Hindlimb muscle (tissue), 1 donor: Measurements from ENCODE around the gene ICOSLG. TPM values are rescaled to one million over a fixed set of nuclear protein-coding genes. Genes with fewer than 3 reads are reported as not detected.
"Not testable (repeated sequence)": the region's sequence is repeated elsewhere in the genome, so short reads cannot be mapped to it uniquely, and the experiment has no call there.

Experiments used
- DNase-seq: peaks from one replicate; pipeline ENCODE4 v3.0.0-alpha.2; 2013
- polyA plus RNA-seq: library from polyadenylated mRNA; unstranded; fragments of 120-200 nt; gene quantifications from one replicate; pipeline ENCODE4 v1.2.1, GENCODE V29; 2013; ENCODE audit not compliant: insufficient read length

ICOSLG gene
- polyA plus RNA-seq, 1 donor = 10.6 TPM

DNA sequence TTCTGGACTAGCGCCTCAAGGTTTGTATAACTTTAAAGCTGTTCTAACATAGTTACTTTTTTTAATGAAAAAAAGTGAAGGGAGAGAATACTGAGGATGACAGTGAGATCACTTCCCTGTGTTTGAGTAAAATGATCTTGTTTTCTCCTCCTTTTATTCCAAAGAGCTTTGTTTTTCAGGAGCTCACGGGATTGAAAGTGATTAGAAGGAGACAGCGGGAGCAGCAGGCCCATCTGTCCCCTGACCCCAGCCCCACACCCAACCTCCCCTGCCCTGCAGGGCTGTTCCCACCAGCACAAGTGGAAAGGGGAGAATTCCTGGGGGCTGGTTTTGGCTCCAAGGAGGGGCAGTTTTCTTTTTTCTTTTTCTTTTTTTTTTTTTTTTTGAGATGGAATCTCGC lies 23.0 kb upstream of the ICOSLG start:
- no peak for DNase-seq

DNA sequence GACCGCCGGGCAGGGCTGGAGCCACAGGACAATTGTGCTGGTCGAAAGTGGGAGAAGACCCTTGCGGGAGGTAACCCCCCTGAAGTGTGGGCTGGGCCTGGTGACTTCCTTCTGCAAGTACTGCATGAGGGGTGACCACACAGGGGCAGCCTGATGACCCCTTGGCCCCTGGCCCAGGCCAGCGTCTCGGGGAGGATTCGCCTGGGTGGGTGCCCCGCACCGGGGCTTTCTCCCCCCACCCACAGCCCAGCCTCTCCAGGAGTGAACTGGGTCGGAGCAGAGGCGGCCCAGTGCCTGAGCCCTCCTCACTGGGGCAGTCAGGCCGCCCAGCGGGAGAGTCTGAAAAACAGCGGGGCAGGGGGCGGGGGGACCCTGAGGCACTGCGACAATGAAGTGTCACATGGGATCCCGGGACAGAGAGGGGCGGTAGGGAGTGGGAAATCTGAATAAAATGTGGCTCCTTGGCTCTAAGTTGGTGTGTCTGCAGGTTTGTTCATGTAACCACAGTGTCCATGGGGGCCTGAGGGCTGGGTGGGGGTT lies 22.5 kb upstream of the ICOSLG start:
- DNase-seq = no peak

DNA sequence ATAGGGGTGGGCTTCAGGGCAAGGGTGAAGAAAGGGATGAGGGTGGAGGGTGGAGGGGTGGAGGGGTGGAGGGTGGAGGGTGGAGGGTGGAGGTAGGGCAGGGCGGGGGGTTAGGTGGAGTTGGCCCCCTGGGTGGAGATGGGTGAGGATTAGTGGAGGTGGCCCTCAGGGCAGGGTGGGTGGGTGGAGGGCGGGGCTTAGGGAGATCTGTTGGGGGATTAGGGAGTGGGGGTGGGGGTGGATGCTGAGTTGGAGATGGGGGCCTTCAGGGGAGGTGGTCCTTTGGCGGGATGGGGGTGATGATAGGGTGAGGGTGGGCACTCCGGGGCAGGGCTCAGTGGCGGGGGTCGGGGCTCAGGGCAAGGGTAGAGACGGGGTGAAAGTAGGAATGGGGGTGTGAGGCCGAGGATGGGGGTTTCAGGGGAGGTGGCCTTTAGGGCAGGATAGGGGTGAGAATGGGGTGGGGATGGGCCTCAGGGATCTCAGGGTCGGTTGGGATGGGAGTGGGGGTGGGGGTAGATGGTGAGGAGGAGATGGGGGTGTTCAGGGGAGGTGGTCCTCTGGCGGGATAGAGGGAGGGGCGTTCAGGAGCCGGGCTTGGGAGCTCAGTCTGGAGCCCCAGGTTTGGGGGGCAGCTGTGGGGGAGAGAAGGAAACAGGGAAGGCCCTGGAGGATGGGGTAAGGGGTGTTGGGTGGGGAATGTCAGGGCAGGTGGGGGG lies 21.8 kb upstream of the ICOSLG start:
- no peak for DNase-seq

DNA sequence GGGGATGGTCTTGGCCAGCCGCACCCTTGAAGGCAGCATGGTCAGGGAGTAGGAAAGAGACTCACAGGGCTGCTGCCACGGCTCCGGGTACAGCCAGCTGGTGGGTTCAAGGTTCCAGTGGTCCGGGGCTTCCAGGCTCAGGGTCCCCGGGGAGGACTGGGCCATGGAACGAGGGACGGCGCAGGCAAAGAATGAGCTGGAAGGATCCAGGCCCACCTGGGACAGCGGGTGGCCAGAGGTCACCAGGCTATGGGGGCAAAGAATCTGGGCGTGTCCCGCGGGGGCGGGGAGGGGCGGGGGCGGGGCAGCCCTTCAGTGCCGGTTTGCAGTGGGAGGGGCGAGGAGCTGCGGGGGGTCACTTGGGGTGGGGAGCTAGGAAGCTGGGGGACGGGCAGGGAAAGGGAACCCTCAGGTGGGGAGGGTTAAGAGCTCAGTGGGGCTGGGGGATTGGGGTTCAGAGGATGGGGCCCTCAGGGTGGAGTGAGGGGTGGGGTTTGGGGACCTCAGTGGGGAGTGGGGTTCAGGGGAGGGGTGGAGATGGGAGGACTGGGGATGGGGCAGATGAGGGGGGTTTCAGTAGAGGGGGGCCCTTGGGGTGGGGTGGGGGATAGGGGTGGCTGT lies 21.0 kb upstream of the ICOSLG start, which contains the start of gene DNMT3L:
TSS of gene DNMT3L (minus strand) at position 223 of the 621 bp plus-strand sequence. CDS start 638 bp downstream, outside the sequence.
- no peak for DNase-seq

DNA sequence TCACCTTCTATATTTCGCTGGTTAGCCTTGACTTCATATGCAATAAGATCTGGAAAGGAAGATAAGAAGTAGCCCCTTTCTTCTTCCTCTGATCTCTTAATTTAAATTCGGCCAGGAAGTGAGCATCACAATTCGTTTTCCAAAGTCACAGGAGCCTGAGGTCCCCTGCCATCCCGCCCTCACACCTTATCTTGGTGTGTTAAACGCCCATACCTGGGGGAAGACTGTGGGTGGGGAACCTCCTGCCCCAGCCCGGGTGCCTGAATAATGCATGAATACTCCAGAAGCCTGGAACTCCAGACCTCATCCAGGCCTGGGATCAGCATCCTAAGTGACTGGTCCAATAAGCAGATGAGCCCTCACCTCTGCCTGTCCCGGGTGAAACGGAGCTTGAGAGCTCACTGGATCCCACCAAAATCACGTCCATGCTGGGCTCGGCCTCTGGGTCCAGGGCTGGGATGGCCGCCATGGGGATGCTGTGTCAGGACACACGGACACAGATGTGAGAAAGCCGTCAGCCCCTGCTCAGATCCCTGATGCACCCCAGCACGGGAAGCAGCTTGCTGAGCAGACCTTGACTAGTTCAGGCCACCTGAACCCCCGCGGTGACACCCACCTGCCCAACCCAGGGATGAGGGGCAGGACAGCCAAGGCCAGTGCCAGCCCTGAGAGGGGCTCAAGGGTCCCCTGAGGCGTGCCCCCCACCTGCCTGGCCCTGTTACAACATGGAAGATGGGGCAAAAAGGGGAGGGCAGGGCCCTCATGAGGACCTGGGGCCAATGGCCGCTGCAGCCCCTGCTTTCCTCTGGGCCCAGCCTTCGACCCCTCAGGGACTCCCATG lies 20.3 kb upstream of the ICOSLG start:
- no peak for DNase-seq

DNA sequence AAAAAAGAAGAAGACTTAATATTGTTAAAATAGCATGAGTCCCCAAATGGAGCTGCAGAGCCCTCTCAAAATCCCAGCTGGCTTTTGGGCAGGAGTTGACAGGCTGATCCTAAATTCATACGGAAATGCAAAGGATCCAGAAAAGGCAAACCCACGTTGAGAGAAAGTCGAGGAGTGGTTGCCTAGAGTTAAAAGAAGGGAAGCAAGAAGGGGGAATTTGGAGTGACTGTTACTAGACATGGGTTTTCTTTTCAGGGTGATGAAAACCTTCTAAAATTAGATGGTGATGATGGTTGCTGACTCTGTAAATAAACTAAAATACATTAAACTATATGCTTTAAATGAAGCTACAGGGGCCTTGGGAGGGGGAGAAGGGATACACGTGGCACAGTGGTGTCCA lies 19.3 kb upstream of the ICOSLG start:
- DNase-seq = no peak

DNA sequence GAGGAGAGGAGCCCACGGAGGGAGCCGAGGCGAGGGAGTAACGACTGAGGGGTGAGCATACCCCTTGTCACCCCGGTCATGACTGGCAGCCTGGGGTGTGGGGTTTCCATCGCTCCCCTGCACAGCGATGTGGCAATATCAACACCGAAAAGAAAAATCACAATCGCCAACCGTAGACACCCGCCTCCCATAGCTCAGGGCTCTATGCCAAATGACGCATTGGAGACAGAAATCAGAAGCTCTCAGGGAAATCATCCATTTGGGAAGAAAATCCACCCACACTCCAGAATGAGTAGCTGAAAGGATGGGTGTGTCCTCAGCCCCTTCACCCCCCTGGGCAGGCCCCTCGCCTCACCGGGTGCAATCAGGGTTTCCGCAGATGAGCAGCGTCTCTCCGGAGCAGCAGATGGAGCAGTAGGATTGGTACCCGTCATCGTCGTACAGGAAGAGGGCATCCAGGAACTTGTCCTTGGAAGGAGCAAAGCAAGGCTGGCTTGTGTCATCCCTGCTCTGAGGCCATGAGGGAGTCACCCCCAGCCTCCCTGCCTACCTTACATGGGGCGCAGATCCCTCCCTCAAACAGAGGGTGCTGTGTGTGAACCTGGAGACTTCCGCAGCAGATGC lies 18.5 kb upstream of the ICOSLG start:
- DNase-seq = no peak

DNA sequence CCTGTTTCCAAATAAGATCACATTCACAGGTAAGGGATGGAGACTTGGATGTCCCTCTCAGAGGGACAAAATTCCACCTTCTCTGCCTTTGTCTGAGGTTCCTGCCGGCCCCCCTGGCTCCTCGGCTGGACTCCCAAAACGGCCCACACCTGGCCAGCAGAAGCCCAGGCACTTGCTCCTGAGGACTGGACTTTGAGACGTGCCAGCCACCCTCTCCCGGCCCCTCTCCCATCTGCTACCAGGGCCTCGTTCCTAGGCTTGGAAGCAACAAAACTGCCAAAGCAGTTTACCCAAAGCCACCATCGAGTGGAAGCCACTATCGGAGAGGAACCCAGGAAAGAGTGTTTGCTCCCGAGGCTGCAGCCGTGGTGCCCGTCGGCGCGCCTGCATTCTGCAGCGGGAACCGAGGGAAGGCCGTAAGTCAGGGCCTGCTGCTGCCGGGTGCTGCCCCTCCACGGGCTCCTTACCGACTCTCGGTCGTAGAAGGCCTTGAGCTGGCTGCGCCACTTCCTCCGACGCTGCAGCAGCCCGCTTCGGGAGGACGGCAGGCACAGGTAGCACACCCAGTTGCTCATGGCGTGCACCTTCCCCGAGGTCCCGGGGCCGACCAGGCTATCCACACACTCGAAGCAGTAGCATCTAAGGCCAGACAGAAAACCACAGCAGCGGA lies 17.4 kb upstream of the ICOSLG start:
- no peak for DNase-seq

DNA sequence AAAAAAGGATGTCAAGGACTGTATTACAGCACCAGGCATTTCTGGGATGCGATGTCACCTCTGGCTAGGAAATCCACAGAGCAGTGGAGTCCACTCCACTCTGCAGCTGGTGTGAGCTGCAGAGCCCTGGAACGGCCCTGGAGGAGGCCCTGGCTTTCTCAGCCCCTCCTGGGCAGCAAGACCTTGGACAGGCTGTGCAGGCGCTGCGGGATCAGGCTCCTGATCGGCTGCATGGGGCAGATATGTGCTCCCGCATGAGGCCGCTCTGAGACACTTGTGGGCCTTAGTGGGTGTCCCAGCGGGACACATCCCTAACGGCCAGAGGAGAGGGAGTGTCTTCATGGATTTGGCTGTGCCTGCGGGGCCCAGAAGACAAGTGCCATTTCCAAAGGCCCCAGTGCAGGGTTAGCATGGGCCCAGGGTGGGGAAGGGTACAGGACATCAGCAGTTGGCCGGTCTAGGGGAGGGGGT lies 14.8 kb upstream of the ICOSLG start:
- no peak for DNase-seq

DNA sequence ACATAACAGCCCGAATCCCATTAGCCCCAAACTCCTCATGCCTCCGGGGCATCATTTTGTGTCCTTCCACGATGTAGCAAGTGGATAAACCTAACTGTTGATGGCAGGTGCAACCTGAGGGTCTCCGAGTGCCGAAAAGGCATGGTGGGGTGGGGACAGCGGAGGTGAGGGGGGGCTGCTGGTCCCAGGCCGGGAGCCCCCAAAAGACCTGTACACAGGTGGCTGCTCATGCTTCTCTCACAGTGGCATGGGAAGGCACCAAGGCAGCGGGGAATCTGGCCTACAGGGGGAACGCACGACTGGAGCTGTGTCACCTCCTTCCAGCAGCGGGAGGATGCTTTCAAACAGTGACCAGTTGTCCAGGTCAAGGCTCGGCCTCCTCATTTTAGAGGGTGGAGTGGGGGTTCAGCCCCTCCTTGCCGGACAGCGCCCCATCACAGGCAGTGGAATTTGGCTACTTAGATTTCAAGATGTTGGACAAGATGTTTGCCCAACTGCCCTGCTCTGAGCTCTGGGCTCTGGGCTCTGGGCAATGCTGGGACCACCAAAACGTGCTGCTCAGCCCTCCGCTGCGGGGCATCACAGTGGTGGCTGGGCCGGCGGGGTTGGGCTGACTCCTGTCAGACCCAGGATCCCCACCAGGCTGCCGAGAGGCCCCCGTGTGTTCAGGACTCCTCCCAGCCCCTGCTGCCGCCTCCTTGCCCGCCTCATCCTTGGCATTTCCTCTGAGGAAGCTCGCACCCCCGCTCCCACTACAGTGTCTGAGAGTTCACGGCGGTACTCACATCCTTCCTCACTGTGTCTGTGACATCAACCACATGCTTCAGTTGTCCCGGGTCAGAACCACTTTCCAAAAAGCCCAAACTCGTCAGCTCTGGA lies 13.3 kb upstream of the ICOSLG start:
- DNase-seq = no peak

DNA sequence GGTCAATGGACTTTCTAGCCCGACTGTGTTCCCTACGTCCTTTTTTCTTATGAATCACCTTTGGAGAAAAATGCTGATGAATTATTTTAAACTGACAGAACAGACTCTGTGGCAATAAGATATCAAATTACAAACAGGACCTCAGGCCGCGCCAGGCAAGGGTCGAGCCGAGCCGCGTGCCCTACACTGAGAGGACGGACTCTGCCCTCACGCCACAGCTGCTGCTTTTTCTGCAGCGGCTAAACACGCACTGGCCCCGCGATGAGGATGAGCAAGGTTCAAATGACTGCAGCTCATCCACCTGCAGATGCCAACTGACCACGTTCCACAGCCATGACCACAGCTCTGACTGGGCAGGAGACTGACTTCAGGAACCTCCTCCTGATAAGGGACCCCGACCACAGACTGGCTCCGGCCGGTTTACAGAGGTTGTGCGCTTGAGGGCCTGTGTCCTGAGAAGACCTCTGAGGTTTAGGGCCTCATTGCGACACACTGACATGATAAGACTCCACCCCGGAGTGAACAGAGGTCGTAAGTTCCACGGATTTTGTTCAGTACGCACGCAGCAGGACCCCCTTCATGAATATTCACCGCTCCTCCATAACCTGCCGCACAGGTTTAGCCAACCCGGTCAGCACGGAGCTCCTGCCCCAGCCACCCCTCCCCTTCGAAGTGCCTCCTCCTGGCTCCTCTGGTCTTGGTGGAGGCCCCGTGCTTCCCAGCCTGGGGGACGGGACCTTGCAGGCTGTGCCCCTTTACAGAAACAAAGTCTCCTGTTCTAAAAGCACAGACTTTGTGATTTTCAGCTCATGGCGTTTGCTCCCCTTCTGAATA lies 8.7 kb upstream of the ICOSLG start:
- not testable (repeated sequence) for DNase-seq

DNA sequence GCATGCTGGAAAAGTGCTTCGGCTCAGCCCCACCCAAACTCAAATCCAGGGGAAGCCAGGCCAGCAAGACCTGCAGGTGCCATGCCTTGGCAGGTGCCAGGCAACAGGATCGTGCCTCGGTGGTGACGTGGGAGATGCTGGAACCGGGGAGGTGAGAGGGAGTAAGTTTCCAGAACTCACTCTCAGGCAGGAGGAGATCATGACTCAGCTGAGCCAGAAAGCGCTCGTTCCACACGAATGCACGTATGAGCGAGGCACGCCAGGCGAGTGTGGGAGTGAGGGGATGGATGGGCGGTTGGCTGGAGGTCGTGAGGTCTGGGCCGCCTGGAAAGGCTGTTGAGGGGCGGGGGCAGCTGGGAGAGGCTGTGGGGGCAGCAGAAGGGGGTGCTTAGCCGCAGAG lies 7.2 kb upstream of the ICOSLG start:
- DNase-seq = not testable (repeated sequence)

DNA sequence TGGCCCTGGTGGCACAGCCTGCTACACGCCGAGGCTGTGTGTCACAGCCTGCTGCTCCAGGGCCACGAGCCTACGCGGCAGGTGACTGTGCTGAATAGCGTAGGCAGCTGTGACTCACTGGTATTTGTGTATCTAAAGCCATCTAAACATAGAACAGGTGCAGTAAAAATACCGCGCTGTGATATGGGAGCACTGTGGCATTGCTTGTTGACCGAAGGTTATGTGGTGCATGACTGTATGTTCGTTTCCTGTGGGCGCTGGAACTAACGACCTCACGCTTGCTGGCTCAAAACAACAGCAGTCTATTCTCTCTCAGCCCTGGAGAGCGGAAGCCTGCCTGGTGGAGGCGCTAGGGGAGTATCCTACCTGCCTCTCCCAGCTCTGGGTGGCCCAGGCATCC lies 3.2 kb upstream of the ICOSLG start:
- DNase-seq = not testable (repeated sequence)

DNA sequence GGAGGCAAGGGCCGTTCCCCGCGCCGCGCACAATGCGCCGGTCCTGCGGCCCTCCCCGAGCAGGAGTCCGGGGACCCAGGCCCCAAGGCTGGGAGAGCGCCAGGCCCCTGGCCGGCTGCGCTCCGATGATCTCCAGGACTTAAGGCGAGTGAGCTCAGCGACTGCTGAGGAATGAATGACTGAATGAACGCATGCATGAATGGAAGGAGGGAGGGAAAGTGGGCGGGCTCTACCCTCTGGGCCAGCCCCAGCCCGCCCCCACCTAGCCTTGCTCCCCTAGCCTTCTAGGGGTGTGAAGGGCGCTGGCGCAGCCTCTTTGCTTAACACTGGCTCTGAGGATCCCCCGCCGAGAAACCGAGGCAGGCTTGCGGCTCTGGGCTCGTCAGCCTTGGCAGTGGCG lies 538 bp upstream of the ICOSLG start:
- DNase-seq = not testable (repeated sequence)

DNA sequence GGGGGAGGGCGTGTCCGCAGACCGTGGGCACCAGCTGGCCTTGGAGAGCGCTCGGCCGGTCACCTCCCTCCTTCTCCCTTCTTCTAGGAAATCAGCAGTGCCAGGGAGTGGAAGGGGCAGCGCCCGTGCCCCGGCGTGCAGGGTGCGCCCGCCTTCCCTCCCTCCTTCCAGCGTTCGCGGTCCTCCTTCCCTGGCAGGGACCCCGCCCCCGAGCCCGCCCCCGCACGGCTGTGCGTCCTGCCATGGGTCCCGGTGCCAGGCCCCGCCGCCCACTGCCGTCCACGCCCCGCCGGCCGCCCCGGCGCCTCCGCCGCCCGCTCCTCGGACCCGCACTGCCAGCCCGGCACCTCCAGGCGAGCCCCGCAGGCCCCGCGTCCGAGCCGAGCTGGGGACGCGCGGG lies 390 bp downstream of the ICOSLG start:
- not testable (repeated sequence) for DNase-seq

DNA sequence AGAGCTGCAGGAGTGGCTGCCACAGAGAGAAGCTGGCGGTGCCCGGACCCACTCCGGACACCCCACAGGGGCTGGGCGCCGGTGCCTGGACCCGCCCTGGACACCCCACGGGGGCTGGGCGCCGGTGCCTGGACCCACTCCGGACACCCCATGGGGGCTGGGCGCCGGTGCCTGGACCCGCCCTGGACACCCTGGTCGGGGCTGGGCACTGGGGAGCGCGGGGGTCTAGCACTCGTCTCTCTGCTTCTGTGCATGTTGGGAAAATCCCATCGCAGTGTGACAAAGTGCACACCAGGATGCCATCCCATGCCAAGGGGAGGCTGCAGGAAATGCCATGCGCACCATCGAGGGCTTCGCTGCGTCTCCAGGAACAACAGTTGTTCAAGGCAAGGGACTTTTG lies 11.2 kb downstream of the ICOSLG start:
- not testable (repeated sequence) for DNase-seq

DNA sequence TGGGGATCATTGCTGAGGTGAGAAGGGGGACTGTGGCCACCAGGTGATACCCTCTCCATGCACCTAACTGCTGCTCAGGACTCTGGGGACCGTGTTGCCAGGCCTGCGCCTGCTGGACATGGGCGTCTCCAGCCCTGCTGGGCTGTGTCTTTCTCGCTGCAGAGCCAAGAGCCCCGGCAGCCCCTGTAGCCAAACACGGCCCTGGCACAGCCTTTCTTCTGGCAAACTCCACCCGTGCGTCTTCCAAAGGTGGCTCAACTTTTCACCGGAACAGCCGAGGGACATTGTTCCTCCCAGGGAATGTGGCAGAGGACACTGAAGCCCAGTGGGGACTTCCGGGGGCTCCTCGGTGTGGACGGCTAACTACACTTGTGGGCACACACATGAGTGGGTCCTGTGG lies 12.6 kb downstream of the ICOSLG start:
- not testable (repeated sequence) for DNase-seq

DNA sequence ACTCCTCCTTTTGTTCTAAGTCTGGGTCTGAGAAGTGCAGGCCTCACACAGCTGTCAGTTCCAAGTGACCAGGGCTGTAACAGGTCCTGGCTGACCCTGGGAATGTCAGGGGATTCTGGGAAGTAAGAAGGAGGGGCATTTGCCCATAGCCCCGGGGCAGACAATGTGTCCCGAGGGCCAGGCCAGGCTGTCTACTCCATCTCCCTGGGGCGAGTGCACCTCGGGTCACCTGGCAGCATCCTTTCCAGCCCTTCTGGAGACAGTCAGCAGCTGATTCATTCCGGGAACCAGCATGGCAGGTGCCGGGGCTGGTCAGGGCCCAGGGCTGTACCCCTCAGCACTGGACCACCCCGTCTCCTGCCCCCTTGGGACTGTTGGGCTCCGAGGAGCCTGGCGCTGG lies 13.1 kb downstream of the ICOSLG start:
- not testable (repeated sequence) for DNase-seq

DNA sequence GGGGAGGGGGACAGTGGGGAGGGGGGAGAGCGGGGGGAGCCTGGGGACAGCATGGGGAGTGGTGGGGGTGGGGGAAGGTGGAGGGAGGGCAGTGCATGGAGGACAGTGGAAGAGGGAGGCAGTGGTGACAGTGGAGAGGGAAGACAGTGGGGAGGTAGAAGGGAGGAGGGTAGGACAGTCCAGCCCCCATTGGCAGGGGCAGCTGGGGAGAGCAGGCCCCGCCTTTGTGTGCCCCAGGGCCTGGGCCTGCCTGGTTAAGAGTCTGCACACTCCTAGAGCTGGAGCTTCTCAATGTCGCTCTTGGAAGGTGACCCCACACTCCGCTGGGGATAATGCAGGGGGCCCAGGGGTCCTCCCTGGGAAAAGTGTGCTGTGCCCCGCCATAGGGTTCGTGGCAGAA lies 15.1 kb downstream of the ICOSLG start:
- DNase-seq = not testable (repeated sequence)

DNA sequence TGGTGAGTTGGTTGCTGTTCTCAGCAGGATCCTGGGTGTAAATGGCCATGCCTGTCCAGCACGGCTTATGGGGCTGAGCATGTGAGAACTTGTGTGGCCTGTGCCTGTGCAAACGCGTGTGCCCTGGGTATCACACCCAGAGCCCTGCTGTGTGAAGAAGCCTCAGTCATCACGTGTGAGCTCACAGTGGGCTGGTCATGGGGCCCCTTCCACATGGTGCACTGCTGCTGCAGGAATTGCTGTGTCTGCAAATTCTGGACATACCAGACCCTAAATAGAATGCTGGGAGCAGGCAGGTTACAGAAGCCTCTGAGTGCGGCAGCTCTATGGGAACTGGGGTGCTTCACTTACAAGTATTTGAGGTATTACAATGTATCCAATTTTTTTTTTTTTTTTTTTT lies 17.4 kb downstream of the ICOSLG start:
- DNase-seq = not testable (repeated sequence)
